ENCODE results near the gene SGCA. TPM values are rescaled to one million over a fixed set of nuclear protein-coding genes. Genes with fewer than 3 reads are reported as not detected.

Gene SGCA
- total RNA-seq, 2 experiments from 2014 or later, result not detected

DNA sequence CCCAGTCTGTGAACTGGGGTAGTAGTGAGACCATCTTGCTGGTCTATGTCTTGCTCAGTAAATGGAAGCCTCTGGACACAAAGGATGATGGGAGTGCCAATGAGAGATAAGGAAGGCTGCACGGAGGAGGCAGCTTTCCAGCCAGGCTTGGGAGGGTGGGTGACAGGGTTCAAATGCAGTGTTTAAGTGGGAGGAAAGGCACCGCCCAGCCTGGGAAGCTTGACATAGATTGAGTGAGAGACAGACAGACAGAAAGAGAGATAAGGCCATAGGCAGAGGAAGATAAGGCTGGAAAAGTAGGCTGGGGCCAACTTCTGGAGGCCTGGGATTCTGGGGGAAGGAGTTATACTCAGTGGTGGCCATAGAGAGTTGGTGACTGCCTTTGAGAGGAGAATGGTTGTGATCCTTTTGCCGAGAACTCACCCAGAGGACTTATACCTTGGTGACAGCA is 42.8 kb downstream of the SGCA start:
- peaks cover 66% of the 10 kb centered on the region for H3K27me3 Mint-ChIP-seq

GRCh38 chr17:50209133-50209471 is 43.3 kb downstream of the SGCA start:
- Mint-ChIP-seq H3K36me3 (ENCODE audit: low read depth) (no peaks in the 10 kb centered on the region), H3K9me3 (no peaks in the 10 kb centered on the region), H3K4me1 (ENCODE audit: low read depth) (peaks cover 14% of the 10 kb centered on the region), H3K4me3 (no peak overlapping the region), H3K27me3 (peaks cover 61% of the 10 kb centered on the region), H3K27ac (no peak overlapping the region)
- CTCF ChIA-PET, result no interaction called here
- intact Hi-C loops (cut with DNase I, micrococcal nuclease), result no loop called here
- POLR2A ChIA-PET, result no interaction called here
- peaks cover 20 to 54% of the 10 kb centered on the region in 2 experiments for H3K27me3 ChIP-seq (ENCODE audit: control insufficient read depth in 1 of 2, insufficient read depth in 2 of 2, low read length in 2 of 2)
- H3K9me3 ChIP-seq (ENCODE audit: control insufficient read depth in 1 of 2, insufficient read depth in 1 of 2, low read length in 2 of 2), result no peaks in the 10 kb centered on the region
- H3K27ac ChIP-seq (ENCODE audit: low read depth in 1 of 2, low read length in 2 of 2), result no peak overlapping the region
- DNase-seq, result no peak
- H3K36me3 ChIP-seq (ENCODE audit: insufficient read depth, low read length), result no peaks in the 10 kb centered on the region
- ATAC-seq (ENCODE audit: poor library complexity), result no peak
- no peak overlapping the region for H3K4me3 ChIP-seq (ENCODE audit: low read length)
- TF ChIP-seq CTCF (IDR thresholded peaks at IDR 0.05), result no peak
- H3K4me1 ChIP-seq (ENCODE audit: insufficient read depth, low read length), result peaks cover 3% of the 10 kb centered on the region

More for the DNA sequence above, 42.8 kb downstream of the SGCA start:
- intact Hi-C loops (cut with DNase I, micrococcal nuclease), result no loop called here
- H3K4me3 Mint-ChIP-seq, result no peak overlapping the region
- H3K27me3 ChIP-seq (ENCODE audit: control insufficient read depth in 1 of 2, insufficient read depth in 2 of 2, low read length in 2 of 2), result peaks cover 22 to 59% of the 10 kb centered on the region in 2 experiments
- POLR2A ChIA-PET, result no interaction called here
- no peak overlapping the region for H3K27ac Mint-ChIP-seq
- peaks cover 3% of the 10 kb centered on the region for H3K4me1 ChIP-seq (ENCODE audit: insufficient read depth, low read length)
- ATAC-seq (ENCODE audit: poor library complexity), result no peak
- no peaks in the 10 kb centered on the region for H3K9me3 Mint-ChIP-seq
- no peak for TF ChIP-seq CTCF (IDR thresholded peaks at IDR 0.05)
- H3K4me3 ChIP-seq (ENCODE audit: low read length), result no peak overlapping the region
- H3K9me3 ChIP-seq (ENCODE audit: control insufficient read depth in 1 of 2, insufficient read depth in 1 of 2, low read length in 2 of 2), result no peaks in the 10 kb centered on the region
- no peaks in the 10 kb centered on the region for H3K36me3 Mint-ChIP-seq (ENCODE audit: low read depth)
- CTCF ChIA-PET, result no interaction called here
- no peaks in the 10 kb centered on the region for H3K36me3 ChIP-seq (ENCODE audit: insufficient read depth, low read length)
- no peak for DNase-seq
- no peak overlapping the region for H3K27ac ChIP-seq (ENCODE audit: low read depth in 1 of 2, low read length in 2 of 2)
- H3K4me1 Mint-ChIP-seq (ENCODE audit: low read depth), result peaks cover 14% of the 10 kb centered on the region

DNA sequence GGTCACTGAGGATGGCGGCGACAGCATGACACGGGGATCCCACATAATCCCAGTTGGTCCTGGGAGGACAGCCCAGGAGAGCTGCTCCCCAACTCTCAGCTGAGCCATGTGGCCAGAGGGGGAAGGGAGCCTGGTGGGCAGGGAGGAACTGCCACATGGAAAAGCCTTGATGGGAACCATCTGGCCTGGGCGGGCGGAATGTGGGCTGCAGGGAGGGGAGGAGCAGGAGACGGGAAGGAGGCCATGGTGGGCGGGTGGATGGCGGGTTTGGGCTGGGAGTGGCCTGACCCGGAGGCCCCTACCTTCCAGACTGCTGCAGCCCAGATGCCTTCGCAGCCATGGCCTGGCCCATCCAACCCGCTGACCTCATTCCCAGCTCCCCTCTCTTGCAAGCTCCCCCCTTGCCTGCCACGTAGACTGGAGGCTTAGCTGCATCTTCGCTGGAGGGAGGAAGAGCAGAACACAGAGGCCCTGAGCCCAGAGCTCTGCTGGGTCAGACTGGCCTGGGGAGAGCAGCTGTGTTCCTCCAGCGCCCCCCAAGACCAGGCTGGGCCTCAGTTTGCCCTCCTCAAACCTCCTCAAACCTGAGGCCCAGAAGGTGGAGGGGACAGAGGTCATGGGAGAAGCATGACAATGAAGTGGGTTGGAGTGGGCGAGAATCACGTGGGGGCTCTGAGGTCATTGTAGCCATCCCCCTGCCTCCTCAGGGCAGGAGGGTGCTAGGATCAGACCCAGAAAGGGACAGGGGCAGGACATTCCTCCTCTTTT is 43.9 kb downstream of the SGCA start:
- Histone ChIP-seq H3K4me3 (ENCODE audit: low read length) (no peak overlapping the region), H3K36me3 (ENCODE audit: insufficient read depth, low read length) (no peaks in the 10 kb centered on the region), H3K27me3 (ENCODE audit: control insufficient read depth in 1 of 2, insufficient read depth in 2 of 2, low read length in 2 of 2) (peaks cover 19 to 50% of the 10 kb centered on the region in 2 experiments), H3K27ac (ENCODE audit: low read depth in 1 of 2, low read length in 2 of 2) (no peak overlapping the region), H3K4me1 (ENCODE audit: insufficient read depth, low read length) (peaks cover 3% of the 10 kb centered on the region), H3K9me3 (ENCODE audit: control insufficient read depth in 1 of 2, insufficient read depth in 1 of 2, low read length in 2 of 2) (no peaks in the 10 kb centered on the region)
- POLR2A ChIA-PET, result no interaction called here
- CTCF ChIA-PET, result no interaction called here
- no peak for TF ChIP-seq CTCF (IDR thresholded peaks at IDR 0.05)
- peaks cover 14% of the 10 kb centered on the region for H3K4me1 Mint-ChIP-seq (ENCODE audit: low read depth)
- ATAC-seq (ENCODE audit: poor library complexity) (no peak), DNase-seq (peak in 2 of 14 experiments; percentile 8 to 27)
- no peaks in the 10 kb centered on the region for H3K36me3 Mint-ChIP-seq (ENCODE audit: low read depth)
- intact Hi-C loops (cut with DNase I, micrococcal nuclease), result no loop called here
- H3K27ac Mint-ChIP-seq, result no peak overlapping the region
- peaks cover 61% of the 10 kb centered on the region for H3K27me3 Mint-ChIP-seq
- no peaks in the 10 kb centered on the region for H3K9me3 Mint-ChIP-seq
- H3K4me3 Mint-ChIP-seq, result no peak overlapping the region

Measured in CD4-positive, alpha-beta T cell (primary cell).